ENCODE measurements around the gene APCDD1. TPM values are rescaled to one million over a fixed set of nuclear protein-coding genes. Genes with fewer than 3 reads are reported as not detected.

The APCDD1 gene
- total and polyA plus RNA-seq, 5 donors from 2014 or later: not detected

GRCh38 chr18:10420561-10421352, 33.7 kb upstream of the APCDD1 start:
- Mint-ChIP-seq H3K4me1 (no peaks in the 10 kb centered on the region), H3K27me3 (peaks cover 8% of the 10 kb centered on the region), H3K27ac (no peak overlapping the region), H3K36me3 (no peaks in the 10 kb centered on the region), H3K9me3 (peaks cover 0 to 4% (median 0%) of the 10 kb centered on the region in 7 donors), H3K4me3 (no peak overlapping the region)
- Histone ChIP-seq H3K4me1 (ENCODE audit: control insufficient read depth, insufficient read depth, low read length, poor library complexity, severe bottlenecking) (no peaks in the 10 kb centered on the region), H3K27me3 (ENCODE audit: control insufficient read depth, insufficient read depth, low read length) (no peaks in the 10 kb centered on the region), H3K4me3 (ENCODE audit: low read depth, low read length) (no peak overlapping the region), H3K36me3 (ENCODE audit: control insufficient read depth, insufficient read depth, low read length) (no peaks in the 10 kb centered on the region), H3K9me3 (ENCODE audit: control insufficient read depth in 2 of 2, low read length in 2 of 2) (no peaks in the 10 kb centered on the region), H3K27ac (ENCODE audit: insufficient read depth, low read length, poor library complexity, severe bottlenecking) (no peak overlapping the region)
- ATAC-seq (ENCODE audit: low read depth in 2 of 2) (no peak), DNase-seq (no peak)

DNA sequence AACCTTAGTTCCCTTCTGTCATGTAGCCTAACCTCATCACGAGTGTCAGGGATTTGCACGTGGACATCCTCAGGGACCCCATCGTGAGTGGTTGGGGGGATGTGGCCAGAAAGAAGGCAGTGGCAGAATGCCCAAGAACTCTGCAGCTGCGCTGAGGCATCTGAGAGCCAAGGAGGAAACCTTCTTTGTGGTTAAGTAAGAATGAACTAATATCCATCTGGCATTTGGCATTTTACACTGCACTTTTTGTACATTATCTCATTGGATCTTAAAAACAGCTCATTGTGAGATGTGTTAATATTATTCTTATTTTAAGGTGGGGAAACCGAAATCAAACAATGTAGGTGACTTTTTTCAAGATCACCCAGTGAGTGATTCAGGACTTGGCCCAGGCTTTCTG, 32.6 kb upstream of the APCDD1 start:
- Mint-ChIP-seq H3K36me3 (no peaks in the 10 kb centered on the region), H3K4me3 (no peak overlapping the region), H3K27ac (no peak overlapping the region), H3K9me3 (peaks cover 0 to 4% (median 0%) of the 10 kb centered on the region in 7 donors), H3K4me1 (no peaks in the 10 kb centered on the region), H3K27me3 (peaks cover 10% of the 10 kb centered on the region)
- ATAC-seq (ENCODE audit: low read depth in 2 of 2) (no peak), DNase-seq (no peak)
- Histone ChIP-seq H3K4me3 (ENCODE audit: low read depth, low read length) (no peak overlapping the region), H3K9me3 (ENCODE audit: control insufficient read depth in 2 of 2, low read length in 2 of 2) (no peaks in the 10 kb centered on the region), H3K27ac (ENCODE audit: insufficient read depth, low read length, poor library complexity, severe bottlenecking) (no peak overlapping the region), H3K4me1 (ENCODE audit: control insufficient read depth, insufficient read depth, low read length, poor library complexity, severe bottlenecking) (no peaks in the 10 kb centered on the region), H3K36me3 (ENCODE audit: control insufficient read depth, insufficient read depth, low read length) (no peaks in the 10 kb centered on the region), H3K27me3 (ENCODE audit: control insufficient read depth, insufficient read depth, low read length) (no peaks in the 10 kb centered on the region)

DNA sequence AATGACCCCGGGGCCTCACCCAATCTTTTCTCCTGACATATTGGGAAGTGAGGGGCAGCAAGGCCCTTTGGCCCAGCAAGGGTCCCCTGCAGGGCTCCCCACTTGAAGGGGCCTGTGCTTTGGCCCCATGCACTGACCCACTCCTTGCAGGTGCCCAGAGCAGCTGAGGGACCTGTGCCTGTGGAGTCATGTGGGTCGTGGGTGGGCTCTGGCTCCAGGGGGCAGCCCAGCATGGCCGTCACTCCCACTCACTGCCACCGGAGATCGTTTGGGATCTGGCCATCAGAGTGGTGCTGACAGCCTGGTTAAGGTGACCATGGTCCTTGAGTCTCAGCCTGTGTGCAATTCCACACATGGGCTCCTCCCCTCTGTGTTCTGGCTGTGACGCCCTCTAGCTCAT, 31.7 kb upstream of the APCDD1 start:
- Mint-ChIP-seq H3K27ac (no peak overlapping the region), H3K36me3 (no peaks in the 10 kb centered on the region), H3K27me3 (peaks cover 10% of the 10 kb centered on the region), H3K4me3 (no peak overlapping the region), H3K4me1 (no peaks in the 10 kb centered on the region), H3K9me3 (peaks cover 0 to 4% (median 0%) of the 10 kb centered on the region in 7 donors)
- Histone ChIP-seq H3K36me3 (ENCODE audit: control insufficient read depth, insufficient read depth, low read length) (no peaks in the 10 kb centered on the region), H3K4me1 (ENCODE audit: control insufficient read depth, insufficient read depth, low read length, poor library complexity, severe bottlenecking) (no peaks in the 10 kb centered on the region), H3K27ac (ENCODE audit: insufficient read depth, low read length, poor library complexity, severe bottlenecking) (no peak overlapping the region), H3K4me3 (ENCODE audit: low read depth, low read length) (no peak overlapping the region), H3K27me3 (ENCODE audit: control insufficient read depth, insufficient read depth, low read length) (no peaks in the 10 kb centered on the region), H3K9me3 (ENCODE audit: control insufficient read depth in 2 of 2, low read length in 2 of 2) (no peaks in the 10 kb centered on the region)
- DNase-seq (no peak), ATAC-seq (ENCODE audit: low read depth in 2 of 2) (no peak)

DNA sequence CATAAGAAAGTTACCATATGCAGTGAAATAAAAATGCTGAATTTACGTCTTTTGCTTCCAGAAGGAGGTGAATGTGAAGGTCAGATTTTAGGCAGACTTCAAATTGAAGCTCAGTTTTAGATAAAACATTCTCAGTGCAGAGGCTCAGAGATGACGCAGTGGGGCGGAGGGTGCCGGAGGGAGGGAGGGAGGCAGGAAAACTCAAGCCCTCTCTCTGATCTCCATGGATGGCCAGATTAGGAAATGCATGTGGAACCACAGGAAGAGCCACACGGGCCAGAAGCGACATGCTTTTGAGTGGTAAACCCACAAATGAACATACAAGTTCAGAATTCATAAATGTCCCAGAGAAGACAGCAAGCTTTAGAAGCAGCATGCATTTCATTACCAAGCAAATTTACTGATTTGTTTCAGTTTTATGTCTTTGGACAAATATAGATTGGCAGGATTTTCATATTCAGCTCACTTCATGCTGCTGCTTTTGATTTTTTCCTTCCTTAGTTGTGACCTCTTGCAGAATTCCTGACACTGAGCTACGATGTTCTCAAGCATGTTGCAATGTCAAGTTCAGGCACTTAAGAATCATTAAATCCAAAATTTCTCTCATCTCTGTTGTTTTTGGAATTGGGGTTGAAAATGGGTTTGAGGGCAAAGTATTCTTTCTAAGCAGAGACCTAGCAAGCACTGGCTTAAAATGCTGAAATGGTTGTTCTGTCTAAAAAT, 29.7 kb upstream of the APCDD1 start:
- Mint-ChIP-seq H3K36me3 (no peaks in the 10 kb centered on the region), H3K9me3 (peaks cover 0 to 3% (median 0%) of the 10 kb centered on the region in 7 donors), H3K27ac (no peak overlapping the region), H3K27me3 (peaks cover 10% of the 10 kb centered on the region), H3K4me3 (no peak overlapping the region), H3K4me1 (no peaks in the 10 kb centered on the region)
- H3K9me3 ChIP-seq (ENCODE audit: control insufficient read depth in 2 of 2, low read length in 2 of 2): no peaks in the 10 kb centered on the region
- H3K36me3 ChIP-seq (ENCODE audit: control insufficient read depth, insufficient read depth, low read length): no peaks in the 10 kb centered on the region
- ATAC-seq (ENCODE audit: low read depth in 2 of 2) (no peak), DNase-seq (no peak)
- H3K27me3 ChIP-seq (ENCODE audit: control insufficient read depth, insufficient read depth, low read length): no peaks in the 10 kb centered on the region
- no peak overlapping the region for H3K4me3 ChIP-seq (ENCODE audit: low read depth, low read length)
- H3K27ac ChIP-seq (ENCODE audit: insufficient read depth, low read length, poor library complexity, severe bottlenecking): no peak overlapping the region
- no peaks in the 10 kb centered on the region for H3K4me1 ChIP-seq (ENCODE audit: control insufficient read depth, insufficient read depth, low read length, poor library complexity, severe bottlenecking)

GRCh38 chr18:10430677-10431076, 23.8 kb upstream of the APCDD1 start:
- no peak overlapping the region for H3K4me3 ChIP-seq (ENCODE audit: low read depth, low read length)
- H3K4me1 Mint-ChIP-seq: no peaks in the 10 kb centered on the region
- DNase-seq (no peak), ATAC-seq (ENCODE audit: low read depth in 2 of 2) (no peak)
- H3K4me3 Mint-ChIP-seq: no peak overlapping the region
- H3K27me3 ChIP-seq (ENCODE audit: control insufficient read depth, insufficient read depth, low read length): no peaks in the 10 kb centered on the region
- H3K9me3 Mint-ChIP-seq: no peaks in the 10 kb centered on the region
- no peaks in the 10 kb centered on the region for H3K36me3 Mint-ChIP-seq
- no peak overlapping the region for H3K27ac Mint-ChIP-seq
- H3K36me3 ChIP-seq (ENCODE audit: control insufficient read depth, insufficient read depth, low read length): no peaks in the 10 kb centered on the region
- no peak overlapping the region for H3K27ac ChIP-seq (ENCODE audit: insufficient read depth, low read length, poor library complexity, severe bottlenecking)
- no peaks in the 10 kb centered on the region for H3K4me1 ChIP-seq (ENCODE audit: control insufficient read depth, insufficient read depth, low read length, poor library complexity, severe bottlenecking)
- peaks cover 12% of the 10 kb centered on the region for H3K27me3 Mint-ChIP-seq
- H3K9me3 ChIP-seq (ENCODE audit: control insufficient read depth in 2 of 2, low read length in 2 of 2): no peaks in the 10 kb centered on the region

GRCh38 chr18:10431680-10432079, 22.8 kb upstream of the APCDD1 start:
- Mint-ChIP-seq H3K27me3 (peaks cover 10% of the 10 kb centered on the region), H3K27ac (no peak overlapping the region), H3K36me3 (no peaks in the 10 kb centered on the region), H3K9me3 (no peaks in the 10 kb centered on the region), H3K4me1 (no peaks in the 10 kb centered on the region), H3K4me3 (no peak overlapping the region)
- ATAC-seq (ENCODE audit: low read depth in 2 of 2) (no peak), DNase-seq (no peak)
- Histone ChIP-seq H3K4me1 (ENCODE audit: control insufficient read depth, insufficient read depth, low read length, poor library complexity, severe bottlenecking) (no peaks in the 10 kb centered on the region), H3K27ac (ENCODE audit: insufficient read depth, low read length, poor library complexity, severe bottlenecking) (no peak overlapping the region), H3K36me3 (ENCODE audit: control insufficient read depth, insufficient read depth, low read length) (no peaks in the 10 kb centered on the region), H3K27me3 (ENCODE audit: control insufficient read depth, insufficient read depth, low read length) (no peaks in the 10 kb centered on the region), H3K4me3 (ENCODE audit: low read depth, low read length) (no peak overlapping the region), H3K9me3 (ENCODE audit: control insufficient read depth in 2 of 2, low read length in 2 of 2) (no peaks in the 10 kb centered on the region)

GRCh38 chr18:10432781-10433180, 21.7 kb upstream of the APCDD1 start:
- Mint-ChIP-seq H3K36me3 (no peaks in the 10 kb centered on the region), H3K4me1 (no peaks in the 10 kb centered on the region), H3K4me3 (no peak overlapping the region), H3K27me3 (peaks cover 10% of the 10 kb centered on the region), H3K27ac (no peak overlapping the region), H3K9me3 (no peaks in the 10 kb centered on the region)
- ATAC-seq (ENCODE audit: low read depth in 2 of 2) (no peak), DNase-seq (no peak)
- Histone ChIP-seq H3K36me3 (ENCODE audit: control insufficient read depth, insufficient read depth, low read length) (no peaks in the 10 kb centered on the region), H3K4me3 (ENCODE audit: low read depth, low read length) (no peak overlapping the region), H3K4me1 (ENCODE audit: control insufficient read depth, insufficient read depth, low read length, poor library complexity, severe bottlenecking) (no peaks in the 10 kb centered on the region), H3K27me3 (ENCODE audit: control insufficient read depth, insufficient read depth, low read length) (no peaks in the 10 kb centered on the region), H3K9me3 (ENCODE audit: control insufficient read depth in 2 of 2, low read length in 2 of 2) (no peaks in the 10 kb centered on the region), H3K27ac (ENCODE audit: insufficient read depth, low read length, poor library complexity, severe bottlenecking) (no peak overlapping the region)

- DNase-seq: no peak
- H3K9me3 Mint-ChIP-seq: no peaks in the 10 kb centered on the region
- Histone ChIP-seq H3K4me3 (ENCODE audit: low read depth, low read length) (no peak overlapping the region), H3K36me3 (ENCODE audit: control insufficient read depth, insufficient read depth, low read length) (no peaks in the 10 kb centered on the region), H3K27ac (ENCODE audit: insufficient read depth, low read length, poor library complexity, severe bottlenecking) (no peak overlapping the region), H3K27me3 (ENCODE audit: control insufficient read depth, insufficient read depth, low read length) (no peaks in the 10 kb centered on the region), H3K4me1 (ENCODE audit: control insufficient read depth, insufficient read depth, low read length, poor library complexity, severe bottlenecking) (no peaks in the 10 kb centered on the region), H3K9me3 (ENCODE audit: control insufficient read depth in 2 of 2, low read length in 2 of 2) (no peaks in the 10 kb centered on the region)
- ATAC-seq (ENCODE audit: low read depth in 2 of 2): no peak
- no peaks in the 10 kb centered on the region for H3K4me1 Mint-ChIP-seq
- H3K4me3 Mint-ChIP-seq: no peak overlapping the region
- H3K27me3 Mint-ChIP-seq: peaks cover 16% of the 10 kb centered on the region
- no peak overlapping the region for H3K27ac Mint-ChIP-seq
- no peaks in the 10 kb centered on the region for H3K36me3 Mint-ChIP-seq
These were observed 18.3 kb upstream of the APCDD1 start for GRCh38 chr18:10436160-10436559.
